SK-MEL-5 (cell line): Measurements from ENCODE around the gene KIAA0319L. TPM values are rescaled to one million over a fixed set of nuclear protein-coding genes. Genes with fewer than 3 reads are reported as not detected.
A peak's percentile ranks its signal among the peaks of the same experiment; 100 is the strongest.

Source experiments
- DNase-seq: peaks from one replicate; pipeline ENCODE4 v3.0.0-alpha.2; 2016; ENCODE audit warnings: low read depth, low spot score
- in situ Hi-C: cut with HindIII; loops from 2 replicates; pipeline ENCODE4 v1.10.0; 2016; ENCODE audit warnings: low sequenced_read_pairs, high pct_unique_total_duplicates, low pct_unique_long_range_greater_than_20kb
- polyA plus RNA-seq, 2 experiments: library from polyadenylated mRNA; depleted of rRNA; stranded (reverse); fragments of >200 nt; gene quantifications; 2 replicates each; pipeline ENCODE4 v1.2.3, GENCODE V29; 2015
- total RNA-seq: library from RNA; depleted of rRNA; stranded (reverse); fragments of >200 nt; shearing (Covaris generic); gene quantifications from 2 replicates; pipeline ENCODE4 v1.2.3, GENCODE V29; 2014; rRNA removed

The KIAA0319L gene
- total RNA-seq = 43.8 and 53.4 TPM in 2 replicates
- polyA plus RNA-seq (2015; cell fraction: cytosol; rRNA removed) = 62.6 and 82.3 TPM in 2 replicates
- polyA plus RNA-seq (2015; cell fraction: nucleus; rRNA removed) = 102 and 112 TPM in 2 replicates

DNA sequence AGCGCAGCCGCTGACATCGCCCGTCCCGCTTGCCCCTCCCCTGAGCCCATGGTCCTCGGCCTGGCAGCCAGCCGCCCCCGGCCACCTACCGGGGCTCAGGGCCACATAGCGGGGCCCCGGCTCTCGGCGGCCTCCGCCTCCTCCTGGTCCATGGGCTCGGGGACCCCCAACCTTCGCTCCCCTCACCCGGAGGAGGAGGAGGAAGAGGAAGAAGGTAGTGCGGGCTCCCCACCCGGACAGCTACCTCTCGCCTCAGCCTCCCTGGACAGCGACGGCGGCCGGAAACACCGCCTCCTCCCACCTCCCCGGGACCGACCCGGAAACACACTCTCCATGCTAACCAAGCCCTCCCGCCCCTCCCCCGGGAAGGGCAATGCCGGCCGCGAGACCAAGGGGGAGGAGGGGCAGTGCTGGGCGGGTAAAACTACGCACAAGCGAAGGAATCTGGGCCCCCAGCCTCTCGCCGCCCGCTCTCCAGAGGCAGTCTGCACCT, at the start of gene KIAA0319L:
KIAA0319L (minus strand) TSS at position 286 of the 493 bp plus-strand sequence. CDS start 2,912 bp downstream, outside the sequence.
- in situ Hi-C loops = no loop called here
- DNase-seq = peak; percentile 49

DNA sequence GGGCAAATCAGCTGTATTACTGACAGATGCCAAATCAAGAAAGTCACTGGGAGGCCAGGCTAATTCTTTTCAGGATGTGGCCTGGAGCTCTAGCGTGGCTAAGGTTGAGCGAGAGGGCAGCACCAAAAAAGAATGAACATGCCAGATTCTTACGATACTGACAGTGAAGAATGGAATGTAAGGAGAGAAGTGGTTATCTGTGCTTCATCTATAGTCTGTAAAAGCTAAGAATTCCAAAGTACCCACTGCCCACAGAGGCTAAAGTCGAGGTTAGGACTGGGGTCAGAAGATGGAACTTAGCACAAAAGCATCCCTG, 48.6 kb upstream of the KIAA0319L start:
- in situ Hi-C loops = no loop called here
- DNase-seq = peak; percentile 34

DNA sequence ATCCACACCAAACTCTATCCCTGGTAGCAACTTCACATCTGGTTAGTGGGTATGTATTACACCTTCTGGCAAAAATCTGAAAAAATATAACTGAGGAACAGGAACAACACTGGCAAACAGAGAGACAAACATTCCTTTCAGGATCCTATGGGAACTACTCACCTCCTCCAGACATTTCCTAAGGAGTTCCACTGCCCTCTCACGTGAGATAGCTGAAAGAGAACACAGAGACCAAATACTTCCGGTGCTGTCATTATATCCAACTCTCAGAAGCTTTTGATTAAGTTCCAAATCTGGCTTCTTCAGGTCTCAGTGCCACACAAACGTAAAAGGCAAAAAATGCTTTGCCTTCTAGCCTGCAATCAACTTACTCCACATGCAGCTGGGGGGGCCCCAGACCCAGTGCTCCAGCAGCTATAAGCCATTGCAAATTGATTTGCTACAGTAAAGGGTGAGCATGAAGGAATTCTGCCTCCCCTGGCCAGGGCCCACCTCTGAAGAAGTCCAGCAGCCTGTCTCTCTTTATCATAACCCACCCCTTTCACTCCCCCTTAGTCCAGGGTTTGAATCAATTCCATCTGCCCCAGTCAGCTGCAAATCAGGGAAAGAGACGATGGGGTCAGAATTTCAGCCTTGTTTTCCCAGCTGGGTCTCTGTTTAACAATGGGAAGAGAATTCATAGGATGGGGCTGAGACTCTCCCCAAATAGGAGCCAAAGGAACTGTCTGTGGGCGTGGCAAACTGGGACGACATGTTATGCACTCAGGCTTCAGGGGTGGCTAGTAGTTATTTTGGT, 48.1 kb upstream of the KIAA0319L start:
- in situ Hi-C loops = no loop called here
- DNase-seq = peak; percentile 61

DNA sequence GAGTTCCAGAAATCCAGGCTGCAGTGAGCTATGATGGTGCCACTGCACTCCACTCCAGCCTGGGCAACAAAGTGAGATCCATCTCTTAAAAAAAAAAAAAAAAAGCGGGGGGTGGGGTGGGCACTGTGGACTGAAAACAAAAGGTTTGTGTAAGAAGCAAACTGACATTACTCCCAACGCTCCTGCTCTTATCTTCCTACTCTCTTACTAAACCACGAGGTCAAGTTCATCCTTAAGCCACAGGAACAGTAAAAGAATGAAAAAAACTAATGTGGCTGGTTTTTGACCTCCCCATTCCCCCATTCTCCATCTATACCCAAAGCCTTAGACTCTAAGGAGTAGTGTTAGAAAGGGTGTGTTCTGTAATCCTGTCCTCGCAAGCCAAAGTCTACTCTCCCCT, 46.7 kb upstream of the KIAA0319L start:
- DNase-seq = peak; percentile 10
- in situ Hi-C loops = no loop called here

DNA sequence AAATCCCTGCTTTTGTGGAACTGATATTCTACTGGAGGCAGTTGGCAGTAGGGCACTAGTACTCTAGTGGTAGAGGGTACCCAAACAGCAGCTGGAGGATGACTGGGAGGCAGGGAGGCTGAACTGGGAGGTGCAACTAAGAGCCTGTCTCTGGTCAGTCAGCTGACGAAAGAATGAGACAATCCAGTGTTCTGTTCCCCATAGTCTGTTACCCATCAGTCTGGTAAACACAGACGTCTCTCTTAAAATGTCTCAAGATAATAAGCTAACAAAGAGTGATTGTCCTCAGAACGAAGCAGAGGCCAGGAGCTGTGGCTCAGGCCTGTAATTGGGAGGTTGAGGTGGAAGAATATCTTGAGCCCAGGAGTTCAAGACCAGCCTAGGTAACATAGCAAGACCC, 46.3 kb upstream of the KIAA0319L start:
- in situ Hi-C loops = no loop called here
- peak; percentile 95 for DNase-seq

DNA sequence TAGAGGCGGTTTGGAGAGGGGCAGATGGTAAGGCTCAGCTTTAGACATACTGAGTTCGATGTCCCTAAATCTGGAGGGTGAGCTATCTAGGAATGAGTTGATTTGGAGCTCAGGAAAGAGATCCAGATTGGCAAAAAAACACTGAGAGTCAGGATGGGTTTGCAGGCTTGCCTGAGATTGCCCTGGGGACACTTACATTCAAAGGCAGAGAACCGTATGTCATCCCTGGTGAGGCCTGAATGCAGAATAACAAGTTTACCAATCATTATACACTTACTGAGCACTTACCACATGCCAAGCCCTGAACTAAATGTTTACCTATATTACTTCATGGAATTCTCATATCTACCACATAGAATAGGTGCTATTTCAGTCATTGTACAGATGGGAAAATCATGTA, 43.4 kb upstream of the KIAA0319L start:
- DNase-seq = no peak
- in situ Hi-C loops = no loop called here

DNA sequence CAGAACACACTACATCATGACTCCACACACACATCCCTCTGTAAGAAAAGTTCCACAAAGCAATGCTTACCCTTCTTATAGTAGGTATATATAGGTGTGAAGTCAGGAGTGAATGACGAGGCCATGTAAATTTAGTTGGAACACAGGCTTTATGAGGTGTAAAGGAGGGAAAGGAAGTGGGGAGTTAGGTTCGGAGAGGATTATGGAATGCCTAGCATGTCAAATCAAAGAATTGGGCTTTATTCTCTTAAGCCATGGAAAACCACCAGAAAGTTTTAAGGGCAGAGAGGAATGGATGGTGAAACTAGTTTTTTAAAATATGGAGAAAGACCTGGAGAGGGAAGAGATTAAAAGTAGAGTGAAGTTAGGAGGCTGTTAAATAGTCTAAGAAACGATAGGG, 42.2 kb upstream of the KIAA0319L start:
- in situ Hi-C loops = no loop called here
- DNase-seq = peak; percentile 48

DNA sequence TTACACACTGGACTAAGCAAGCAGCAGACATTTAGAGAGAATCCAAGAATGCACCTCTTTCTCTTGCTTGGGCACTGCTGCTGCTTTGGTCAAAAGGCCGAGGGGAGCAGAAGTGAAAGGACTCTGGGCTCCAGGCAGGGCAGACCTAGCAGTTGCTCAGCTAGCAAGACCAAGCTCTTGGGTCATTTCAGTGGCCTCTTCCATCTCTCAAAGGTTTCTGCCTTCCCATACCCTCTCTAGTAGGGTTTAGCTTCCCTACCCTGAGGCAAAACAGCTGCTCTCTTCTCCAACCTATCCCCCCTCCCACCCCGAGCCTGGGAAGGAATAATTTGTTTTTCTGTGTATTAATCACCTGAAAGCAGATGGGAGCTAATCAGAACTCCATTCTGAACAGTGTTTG, 41.7 kb upstream of the KIAA0319L start:
- in situ Hi-C loops = no loop called here
- peak; percentile 67 for DNase-seq

DNA sequence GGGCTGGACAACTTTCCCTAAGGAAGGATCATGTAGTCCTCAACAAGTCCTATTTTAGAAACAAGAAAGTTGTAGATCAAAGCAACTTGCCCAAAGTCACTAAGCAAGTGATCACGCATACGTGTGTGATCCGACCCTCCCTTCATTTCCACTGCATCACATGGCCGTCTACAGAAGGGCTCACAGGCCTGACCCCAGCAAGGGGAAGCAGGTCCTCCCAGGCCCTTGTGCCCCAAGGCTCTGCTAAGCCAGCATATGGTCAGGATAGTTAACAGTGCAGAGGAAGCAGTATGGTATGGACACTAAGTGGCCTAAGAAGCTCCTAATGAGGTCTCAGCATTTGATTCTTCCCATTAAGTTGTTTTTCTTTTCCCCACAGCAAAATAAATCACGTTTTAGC, 40.7 kb upstream of the KIAA0319L start:
- in situ Hi-C loops = no loop called here
- DNase-seq = no peak

DNA sequence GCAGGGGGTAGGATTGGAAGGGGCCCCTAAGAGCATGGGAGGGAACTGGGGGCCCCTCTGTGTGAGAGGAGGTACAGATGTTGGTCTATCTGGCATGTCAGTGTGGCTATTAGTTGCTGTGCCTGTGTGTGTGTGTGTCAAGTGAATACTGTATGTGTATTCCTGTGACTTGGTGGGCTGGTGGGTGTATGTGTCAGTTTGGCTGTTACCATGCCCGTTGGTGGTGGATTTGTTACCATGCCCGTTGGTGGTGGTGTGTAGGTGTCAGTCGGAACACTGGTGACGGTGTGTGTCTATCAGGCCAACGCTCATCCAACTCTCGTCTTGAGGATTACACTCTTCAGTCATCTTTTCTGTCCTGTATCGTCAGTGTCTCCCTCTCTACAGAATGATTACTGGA, 38.5 kb upstream of the KIAA0319L start:
- in situ Hi-C loops = no loop called here

DNA sequence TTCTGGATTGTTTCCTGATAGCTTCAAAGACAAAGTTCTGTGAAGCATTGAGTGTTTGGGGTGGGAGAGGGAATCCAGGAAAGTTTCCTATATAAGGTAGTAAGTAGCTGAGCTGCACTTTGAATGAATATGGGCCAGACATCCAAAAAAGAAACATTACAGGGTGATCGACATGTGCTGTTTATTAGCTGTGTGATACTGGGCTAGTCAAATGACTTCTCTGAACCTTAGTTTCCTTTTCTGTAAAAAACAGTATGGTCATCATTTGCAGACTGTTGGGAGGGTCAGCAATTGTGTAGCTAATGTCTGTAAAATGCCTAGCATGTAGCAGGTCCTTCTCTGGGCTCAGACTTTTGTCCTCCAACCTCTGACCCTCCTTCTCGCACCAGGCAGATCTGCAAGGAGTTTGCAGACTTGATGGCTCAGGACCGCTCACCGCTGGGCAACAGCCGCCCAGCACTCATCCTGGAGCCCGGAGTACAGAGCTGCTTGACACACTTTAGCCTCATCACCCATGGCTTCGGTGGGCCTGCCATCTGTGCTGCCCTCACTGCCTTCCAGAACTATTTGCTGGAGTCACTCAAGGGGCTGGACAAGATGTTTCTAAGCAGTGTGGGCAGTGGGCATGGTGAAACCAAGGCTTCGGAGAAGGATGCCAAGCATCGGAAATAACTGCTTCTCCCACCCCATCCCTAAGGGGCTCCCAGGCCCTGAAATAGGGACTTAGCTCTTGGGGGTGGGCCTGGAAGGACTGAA, 37.0 kb upstream of the KIAA0319L start:
- in situ Hi-C loops = no loop called here
- no peak for DNase-seq

More for the DNA sequence above, 38.5 kb upstream of the KIAA0319L start:
- no peak for DNase-seq

DNA sequence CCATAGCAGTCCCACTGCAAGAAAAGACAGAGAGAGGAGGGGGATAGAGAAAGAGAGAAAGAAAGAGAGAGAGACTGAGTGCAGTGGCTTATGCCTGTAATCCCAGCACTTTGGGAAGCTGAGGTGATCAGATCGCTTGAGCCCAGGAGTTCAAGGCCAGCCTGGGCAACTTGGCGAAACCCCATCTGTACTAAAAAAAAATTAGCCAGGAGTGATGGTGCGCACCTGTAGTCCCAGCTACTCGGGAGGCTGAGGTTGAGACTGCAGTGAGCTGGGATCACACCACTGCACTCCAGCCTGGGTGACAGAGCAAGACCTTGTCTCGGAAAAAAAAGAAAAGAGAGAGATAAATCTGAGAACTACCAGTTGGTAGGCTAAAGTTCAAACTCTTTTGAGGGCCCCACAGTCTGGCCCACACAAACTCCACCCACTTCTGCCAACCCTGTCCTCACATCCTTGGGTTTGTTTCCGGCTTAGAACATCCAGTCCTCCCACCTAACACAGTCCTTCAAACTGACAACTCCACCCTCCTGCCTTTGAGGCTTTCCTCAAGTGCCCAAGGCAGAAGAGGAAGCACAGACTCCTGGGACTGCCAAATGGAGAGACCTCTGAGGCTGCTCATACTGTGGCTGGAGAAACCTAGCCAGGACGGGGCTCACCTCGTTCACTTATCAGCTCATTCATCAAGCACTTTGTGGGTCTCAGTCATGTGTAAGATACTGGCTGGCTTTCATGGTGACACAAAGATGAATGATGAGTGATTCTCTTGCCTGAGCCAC, 36.0 kb upstream of the KIAA0319L start:
- DNase-seq = no peak
- in situ Hi-C loops = no loop called here

DNA sequence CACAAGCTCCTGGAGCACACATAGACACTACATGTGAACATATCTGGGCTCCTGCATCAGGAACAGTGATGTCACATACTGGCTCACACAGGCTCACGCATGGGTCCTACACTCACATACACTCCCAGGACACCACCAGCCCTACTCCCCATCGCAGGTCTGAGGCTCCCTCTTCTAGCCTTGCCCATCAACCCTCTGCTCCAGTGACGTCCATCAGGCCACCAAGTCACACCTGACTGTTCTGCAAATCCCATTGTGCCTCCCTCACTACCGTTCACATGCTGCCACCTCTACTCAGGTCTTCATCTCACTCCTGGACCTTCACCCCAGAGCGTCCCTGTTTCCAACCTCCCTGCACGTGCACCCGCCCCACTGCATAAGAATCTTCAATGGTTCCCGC, 34.0 kb upstream of the KIAA0319L start:
- in situ Hi-C loops = no loop called here
- no peak for DNase-seq

DNA sequence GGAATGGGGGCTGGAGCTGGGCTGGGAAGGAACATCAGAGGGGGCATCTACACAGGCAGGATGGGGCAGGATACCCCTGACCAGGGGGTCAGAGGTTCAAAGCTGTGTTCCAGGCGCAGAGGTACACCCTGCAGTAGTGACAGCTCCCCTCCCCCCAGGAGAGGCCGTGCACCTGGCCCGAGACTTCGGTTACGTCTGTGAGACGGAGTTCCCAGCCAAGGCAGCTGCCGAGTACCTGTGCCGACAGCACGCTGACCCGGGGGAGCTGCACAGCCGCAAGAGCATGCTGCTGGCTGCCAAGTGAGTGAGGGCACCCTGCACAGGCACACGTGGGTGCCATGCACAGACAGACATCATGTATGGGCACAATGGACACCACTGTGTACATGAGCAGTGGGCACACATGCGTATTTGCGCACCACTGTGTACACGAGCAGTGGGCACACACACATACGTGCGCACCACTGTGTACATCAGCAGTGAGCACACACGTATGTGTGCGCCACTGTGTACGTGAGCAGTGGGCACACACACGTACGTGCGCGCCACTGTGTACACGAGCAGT, 33.4 kb upstream of the KIAA0319L start:
- no peak for DNase-seq
- in situ Hi-C loops = no loop called here

DNA sequence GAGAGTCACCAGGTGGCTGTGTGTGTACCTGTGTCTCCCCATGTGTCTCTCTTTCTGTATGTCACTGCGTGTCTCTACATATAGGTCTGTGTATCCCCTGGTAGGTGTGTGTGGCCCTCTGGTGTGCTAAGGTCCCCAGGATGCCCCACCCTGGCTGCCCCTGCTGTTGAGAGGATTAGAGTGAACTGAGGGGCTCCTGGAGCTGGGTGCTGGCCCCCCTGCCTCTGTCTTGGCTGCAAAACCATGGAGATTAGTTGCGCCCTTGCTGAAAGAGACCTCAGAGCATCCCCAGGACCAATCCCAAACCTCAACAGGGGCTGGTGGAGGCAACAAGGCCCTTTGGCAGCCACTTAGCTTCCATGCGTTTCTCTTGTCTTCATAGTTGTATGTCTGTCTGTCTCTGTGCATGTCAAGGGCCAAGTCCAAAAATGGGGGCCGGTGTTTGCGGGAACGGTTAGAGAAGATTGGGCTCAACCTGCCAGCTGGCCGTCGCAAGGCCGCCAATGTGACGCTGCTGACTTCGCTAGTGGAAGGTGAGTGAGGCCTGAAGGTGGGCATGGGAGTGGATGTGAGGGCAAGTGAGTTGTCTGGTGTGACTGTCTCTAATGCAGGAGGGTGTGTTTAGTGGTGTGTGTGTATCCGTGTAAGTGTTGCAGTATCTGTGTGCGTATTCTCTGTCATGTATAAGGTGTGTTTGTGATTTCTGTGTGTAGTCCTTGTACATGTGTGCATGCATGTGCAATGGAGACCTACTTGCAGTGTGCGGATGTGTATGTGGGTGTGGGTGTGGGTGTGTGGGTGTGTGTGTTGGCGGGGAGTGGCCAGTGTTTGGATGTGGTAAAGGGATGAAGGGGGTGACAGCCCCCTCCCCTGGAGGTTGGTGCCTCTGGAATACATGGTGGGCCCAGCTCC, 32.6 kb upstream of the KIAA0319L start:
- DNase-seq = no peak
- in situ Hi-C loops = no loop called here

DNA sequence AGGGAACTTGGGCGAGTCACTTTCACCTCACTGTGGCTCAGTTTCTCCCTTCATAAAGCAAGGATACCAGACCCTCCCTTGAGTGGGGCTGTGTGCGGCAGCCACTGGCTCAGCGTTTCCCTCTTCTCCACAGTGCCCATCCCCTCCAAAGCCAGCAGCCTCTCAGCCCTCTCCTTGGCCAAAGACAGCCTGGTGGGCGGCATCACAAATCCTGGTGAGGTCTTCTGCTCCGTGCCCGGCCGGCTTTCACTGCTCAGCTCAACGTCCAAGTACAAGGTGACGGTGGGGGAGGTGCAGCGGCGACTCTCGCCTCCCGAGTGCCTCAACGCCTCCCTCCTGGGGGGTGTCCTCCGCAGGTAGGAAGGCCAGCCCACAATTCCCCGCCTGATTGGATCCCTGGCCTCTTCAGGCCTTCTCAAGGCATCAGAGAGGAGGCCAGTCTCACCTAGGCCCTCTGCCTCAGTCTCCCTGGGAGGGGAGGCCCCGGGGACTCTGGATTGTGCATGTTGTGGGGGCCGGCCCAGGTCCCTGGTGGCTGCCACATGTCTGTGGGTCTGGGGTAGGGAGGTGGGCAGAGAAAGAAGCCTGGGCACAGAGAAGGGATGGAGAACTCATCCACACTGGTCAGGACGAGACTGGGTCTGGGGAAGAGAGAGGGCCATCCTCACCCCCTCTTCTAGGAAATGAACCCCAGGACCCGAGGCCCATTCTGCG, 31.2 kb upstream of the KIAA0319L start:
- in situ Hi-C loops = no loop called here
- no peak for DNase-seq
